Measurements from ENCODE around the gene OS9.

Gene OS9

DNA sequence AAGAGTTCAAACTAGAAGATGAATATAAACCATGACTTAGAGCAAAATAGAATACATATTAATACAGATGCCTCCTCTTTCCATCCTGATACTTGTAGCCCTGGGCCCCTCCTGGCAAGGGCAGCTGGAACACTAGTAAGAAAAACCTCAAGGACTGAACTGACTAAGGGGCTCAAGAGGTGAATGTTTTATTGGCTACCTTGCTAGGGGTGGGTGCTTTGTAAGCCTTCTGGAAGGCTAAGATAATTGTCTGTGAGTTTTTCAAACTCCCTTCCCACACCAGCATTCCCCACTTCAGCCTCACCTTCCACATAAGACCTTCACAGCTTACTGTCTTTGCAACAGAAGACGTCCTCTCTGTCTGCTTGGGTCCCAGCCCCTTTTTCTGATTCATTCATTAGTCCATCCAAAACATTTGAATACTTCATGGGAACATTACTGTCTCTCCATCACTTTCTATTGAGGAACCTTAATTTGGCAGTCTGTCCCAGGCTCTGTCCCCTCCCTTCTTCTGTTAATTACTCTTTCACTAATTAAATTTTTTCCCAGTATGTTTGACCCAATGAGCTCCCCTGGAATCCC lies 59.9 kb downstream of the OS9 start:
- DNase-seq (ENCODE audit: low spot score), result no peak

- DNase-seq (ENCODE audit: low spot score), result peak; percentile 82
Observed at GRCh38 chr12:57754411-57755193, 60.7 kb downstream of the OS9 start, which contains the start of gene MARCHF9. MARCHF9 (plus strand) TSS chr12:57755103; CDS start chr12:57755529, 426 bp downstream.

- DNase-seq (ENCODE audit: low spot score), result no peak
Observed at GRCh38 chr12:57755194-57755453, 61.2 kb downstream of the OS9 start.

- DNase-seq (ENCODE audit: low spot score), result no peak
Observed at GRCh38 chr12:57755454-57756372, 61.8 kb downstream of the OS9 start.

DNA sequence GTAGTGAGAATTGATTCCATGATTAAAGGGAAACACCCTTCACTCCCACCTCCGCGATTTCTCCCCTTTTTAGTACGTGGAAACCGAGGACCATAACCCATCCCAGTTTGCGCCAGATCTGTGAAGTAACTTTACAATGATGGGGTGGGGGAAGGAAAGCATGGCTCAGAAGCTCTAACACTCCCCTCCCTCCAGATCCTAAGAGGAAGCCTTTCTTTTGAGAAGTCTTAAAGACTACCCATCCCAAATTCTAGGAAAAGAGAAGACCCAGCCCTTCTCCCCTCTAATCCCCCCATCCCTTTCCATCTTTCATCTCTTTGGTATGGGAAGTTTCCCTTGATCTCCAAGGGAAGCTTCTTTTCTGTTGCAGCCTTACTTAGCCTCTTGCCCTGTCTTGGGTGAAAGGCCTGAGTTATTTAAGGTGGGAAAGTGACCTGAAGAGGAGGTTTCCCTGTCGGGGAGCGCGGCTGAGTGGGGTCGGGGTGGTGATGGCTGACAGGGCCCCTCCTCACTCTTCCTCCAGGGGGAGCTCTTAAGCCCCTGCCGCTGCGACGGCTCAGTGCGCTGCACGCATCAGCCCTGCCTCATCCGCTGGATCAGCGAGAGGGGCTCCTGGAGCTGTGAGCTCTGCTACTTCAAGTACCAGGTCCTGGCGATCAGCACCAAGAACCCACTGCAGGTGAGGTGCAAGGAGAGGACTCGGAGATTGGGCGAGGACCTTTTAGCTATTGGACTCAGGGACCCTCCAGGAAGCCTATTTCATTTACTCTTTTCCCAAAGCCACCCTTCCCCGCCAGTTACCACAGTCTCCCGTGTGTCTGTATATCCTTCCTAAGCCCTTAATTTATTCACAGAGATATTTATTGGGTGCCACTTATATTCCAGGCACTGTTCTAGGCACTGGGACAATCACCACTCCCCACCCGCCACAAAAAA lies 62.7 kb downstream of the OS9 start:
- peak; percentile 79 for DNase-seq (ENCODE audit: low spot score)

DNA sequence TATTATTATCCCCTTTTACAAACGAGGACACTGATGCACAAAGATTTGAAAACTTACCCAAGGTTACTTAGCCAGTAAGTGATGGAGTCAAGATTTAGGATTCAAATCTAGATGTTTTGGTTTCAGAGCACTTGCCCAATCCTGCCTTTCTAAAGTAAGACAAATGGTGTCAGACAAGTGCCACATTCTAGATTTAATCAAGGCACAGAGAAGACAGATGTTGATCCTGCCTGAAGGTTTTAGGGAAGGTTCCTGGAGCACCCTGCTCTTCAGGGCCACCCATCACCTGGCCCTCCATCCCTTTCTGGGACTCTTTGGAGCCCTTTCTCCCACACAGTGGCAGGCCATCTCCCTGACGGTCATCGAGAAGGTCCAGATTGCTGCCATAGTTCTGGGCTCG lies 63.8 kb downstream of the OS9 start:
- DNase-seq (ENCODE audit: low spot score), result no peak

DNA sequence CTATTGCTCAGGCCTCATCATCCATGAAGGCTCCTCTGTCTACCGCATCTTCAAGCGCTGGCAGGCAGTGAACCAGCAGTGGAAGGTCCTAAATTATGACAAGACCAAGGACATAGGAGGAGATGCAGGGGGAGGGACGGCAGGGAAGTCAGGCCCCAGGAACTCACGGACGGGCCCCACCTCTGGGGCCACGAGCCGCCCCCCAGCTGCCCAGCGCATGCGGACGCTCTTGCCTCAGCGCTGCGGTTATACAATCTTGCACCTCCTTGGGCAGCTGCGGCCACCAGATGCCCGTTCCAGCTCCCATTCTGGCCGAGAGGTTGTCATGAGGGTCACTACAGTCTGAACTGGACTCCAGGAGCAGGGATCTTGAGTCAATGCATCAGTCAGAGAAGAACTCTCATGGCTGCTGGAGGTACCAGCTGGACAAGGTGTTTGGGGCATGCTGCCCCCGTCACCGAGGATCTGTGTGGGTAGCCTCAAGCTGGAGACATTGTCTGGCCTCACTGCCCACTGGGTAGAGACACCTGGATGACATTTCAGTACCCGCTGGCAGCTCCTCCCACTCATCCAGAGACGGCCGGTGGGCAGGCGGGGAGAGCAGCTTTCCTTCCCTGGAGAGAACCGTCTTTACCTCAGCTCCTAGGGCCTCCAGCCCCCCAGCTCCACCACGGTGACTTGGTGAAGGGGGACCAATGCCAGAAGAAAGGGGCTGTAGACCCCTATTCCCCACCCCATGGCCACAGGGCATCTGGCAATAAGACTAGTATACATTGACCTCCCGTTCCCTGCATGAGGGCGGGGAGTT lies 64.8 kb downstream of the OS9 start:
- no peak for DNase-seq (ENCODE audit: low spot score)

GRCh38 chr12:57759360-57759980 lies 65.5 kb downstream of the OS9 start:
- peak; percentile 51 for DNase-seq (ENCODE audit: low spot score)

DNA sequence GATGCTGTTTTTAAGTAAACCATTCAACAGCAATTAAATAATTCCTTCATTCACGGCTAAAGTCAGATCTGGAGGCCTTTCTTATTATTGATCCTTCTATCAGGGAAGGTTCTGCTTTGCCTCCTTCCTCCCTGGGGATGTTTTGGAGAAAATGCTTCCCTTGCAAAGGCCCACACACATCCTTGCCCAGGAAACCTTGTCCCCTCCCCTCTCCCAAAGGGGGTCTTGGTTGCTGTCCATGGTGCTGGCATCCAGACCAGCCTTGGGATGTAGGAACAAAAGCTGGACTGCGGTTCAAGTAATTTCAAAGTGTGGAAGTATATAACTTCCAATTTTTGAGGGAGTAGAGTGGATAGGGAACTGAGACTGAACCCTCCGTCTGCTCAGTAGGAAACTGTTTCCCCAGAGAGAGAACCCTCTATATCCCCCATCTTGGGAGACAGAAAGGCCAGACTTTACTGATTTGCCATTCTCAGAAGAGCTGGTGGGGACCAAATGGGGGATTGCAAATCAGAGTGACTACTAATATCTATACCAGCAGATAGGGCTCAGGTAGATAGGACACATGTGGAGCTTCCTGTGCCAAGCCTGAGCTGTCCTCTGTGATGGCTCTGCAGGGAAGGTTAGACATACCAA lies 66.5 kb downstream of the OS9 start:
- DNase-seq (ENCODE audit: low spot score), result no peak

- DNase-seq (ENCODE audit: low spot score), result no peak
Observed at GRCh38 chr12:57761391-57761998, 67.6 kb downstream of the OS9 start.

DNA sequence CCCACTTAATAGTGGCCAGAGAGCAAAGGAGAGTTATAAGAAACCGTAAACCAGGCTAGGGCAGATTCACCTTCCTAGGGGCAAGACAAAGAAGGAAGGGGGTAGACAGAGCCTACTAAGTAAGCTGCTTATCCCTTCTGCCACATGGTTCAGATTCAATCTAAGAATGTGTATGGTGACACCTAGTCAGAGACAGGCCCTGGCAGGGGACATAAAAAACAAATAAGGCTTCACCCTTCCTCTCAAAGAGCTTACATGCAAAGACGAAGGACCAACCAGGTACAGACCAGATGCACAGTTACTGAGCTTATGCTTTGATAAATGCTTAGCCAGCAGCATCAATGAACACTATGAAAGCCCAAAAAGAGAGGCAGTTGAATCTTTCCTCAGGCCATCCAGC lies 68.5 kb downstream of the OS9 start:
- no peak for DNase-seq (ENCODE audit: low spot score)

DNA sequence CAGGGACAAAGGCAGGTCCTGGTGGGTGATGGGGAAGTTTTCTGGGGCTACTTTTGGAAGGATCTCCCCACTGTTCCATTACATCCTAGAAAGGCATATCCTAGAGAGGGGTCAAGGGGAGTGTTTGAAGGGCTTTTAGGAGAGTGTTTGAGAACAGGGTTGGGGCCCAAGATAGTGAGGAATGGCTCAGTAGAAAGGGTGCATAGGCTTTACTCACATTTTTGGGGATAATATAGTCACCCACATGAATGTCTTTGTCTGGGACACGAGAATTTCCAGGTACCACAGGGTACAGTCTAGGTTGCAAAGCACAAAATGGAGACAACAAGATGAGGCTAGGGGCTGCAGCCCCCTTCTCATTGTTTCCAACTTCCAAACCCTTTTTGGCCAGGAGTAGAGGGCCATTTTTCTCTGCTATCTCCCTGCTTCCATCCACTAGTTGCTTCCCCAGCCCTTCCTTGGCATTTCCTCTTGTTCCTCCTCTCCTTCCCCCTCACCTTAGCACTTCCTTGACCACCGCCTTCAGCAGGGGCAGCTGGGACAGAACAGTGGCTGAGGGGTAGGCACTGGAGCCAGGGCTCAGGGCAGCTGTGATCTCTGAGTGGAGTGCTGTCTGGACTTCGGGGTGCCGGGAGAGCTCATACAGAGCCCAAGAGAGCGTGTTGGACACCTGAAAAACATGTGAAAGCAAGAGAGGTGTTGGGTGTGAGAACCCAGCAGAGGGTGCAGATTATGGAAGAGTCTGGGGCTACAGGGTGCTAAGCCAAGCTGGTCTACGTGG lies 70.1 kb downstream of the OS9 start:
- no peak for DNase-seq (ENCODE audit: low spot score)

DNA sequence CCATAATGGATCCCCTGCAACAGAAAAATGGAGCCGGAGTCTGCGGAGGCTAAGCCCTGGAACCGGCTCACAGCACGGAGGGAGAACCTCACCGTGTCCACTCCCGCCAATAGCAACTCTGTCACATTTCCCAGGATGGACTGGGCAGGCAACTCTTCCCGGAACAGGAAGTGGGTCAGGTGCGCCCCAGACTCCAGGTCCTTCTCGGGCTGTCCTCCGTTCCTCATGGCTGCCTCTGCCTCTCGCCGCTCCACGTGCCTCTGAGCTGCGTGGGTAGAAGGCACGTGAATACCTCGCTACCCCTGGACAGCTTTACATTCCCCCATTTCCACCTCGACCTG lies 70.7 kb downstream of the OS9 start:
- no peak for DNase-seq (ENCODE audit: low spot score)

- DNase-seq (ENCODE audit: low spot score), result peak; percentile 65
Observed at GRCh38 chr12:57765003-57765697, 71.2 kb downstream of the OS9 start.

GRCh38 chr12:57765698-57766463 lies 71.9 kb downstream of the OS9 start:
- DNase-seq (ENCODE audit: low spot score), result no peak

- no peak for DNase-seq (ENCODE audit: low spot score)
Observed at GRCh38 chr12:57766464-57767304, 72.8 kb downstream of the OS9 start, which contains the start of gene CYP27B1. CYP27B1 (minus strand) TSS chr12:57767078; CDS start chr12:57767041, 37 bp downstream.
